ENCODE results near the gene LAG3. TPM values are rescaled to one million over a fixed set of nuclear protein-coding genes. Genes with fewer than 3 reads are reported as not detected.

The LAG3 gene
- total RNA-seq, 1 experiment from 2014 or later: 2.6 TPM

- DNase-seq (ENCODE audit: low spot score) (no peak), ATAC-seq (no peak)
- no peak for TF ChIP-seq SMAD4 (CRISPR knock-in tag; IDR thresholded peaks at IDR 0.05)
- TF ChIP-seq NR2C2 (CRISPR knock-in tag; IDR thresholded peaks at IDR 0.05): no peak
- no peak for TF ChIP-seq KAT7 (CRISPR knock-in tag; IDR thresholded peaks at IDR 0.05; ENCODE audit: borderline replicate concordance)
- no peak for TF ChIP-seq FOXP1 (CRISPR knock-in tag; IDR thresholded peaks at IDR 0.05; ENCODE audit: borderline replicate concordance)
- TF ChIP-seq USF2 (CRISPR knock-in tag; IDR thresholded peaks at IDR 0.05): no peak
- TF ChIP-seq, protein P1, sequence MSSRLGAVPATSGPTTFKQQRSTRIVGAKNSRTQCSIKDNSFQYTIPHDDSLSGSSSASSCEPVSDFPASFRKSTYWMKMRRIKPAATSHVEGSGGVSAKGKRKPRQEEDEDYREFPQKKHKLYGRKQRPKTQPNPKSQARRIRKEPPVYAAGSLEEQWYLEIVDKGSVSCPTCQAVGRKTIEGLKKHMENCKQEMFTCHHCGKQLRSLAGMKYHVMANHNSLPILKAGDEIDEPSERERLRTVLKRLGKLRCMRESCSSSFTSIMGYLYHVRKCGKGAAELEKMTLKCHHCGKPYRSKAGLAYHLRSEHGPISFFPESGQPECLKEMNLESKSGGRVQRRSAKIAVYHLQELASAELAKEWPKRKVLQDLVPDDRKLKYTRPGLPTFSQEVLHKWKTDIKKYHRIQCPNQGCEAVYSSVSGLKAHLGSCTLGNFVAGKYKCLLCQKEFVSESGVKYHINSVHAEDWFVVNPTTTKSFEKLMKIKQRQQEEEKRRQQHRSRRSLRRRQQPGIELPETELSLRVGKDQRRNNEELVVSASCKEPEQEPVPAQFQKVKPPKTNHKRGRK (CRISPR knock-in tag; IDR thresholded peaks at IDR 0.05; ENCODE audit: borderline replicate concordance): no peak
- TF ChIP-seq RORB (CRISPR knock-in tag; IDR thresholded peaks at IDR 0.05): no peak
- no peak for TF ChIP-seq CREM (CRISPR knock-in tag; IDR thresholded peaks at IDR 0.05)
- TF ChIP-seq GRHL2 (CRISPR knock-in tag; IDR thresholded peaks at IDR 0.05; ENCODE audit: insufficient replicate concordance, severe bottlenecking): no peak
- TF ChIP-seq, protein P2, sequence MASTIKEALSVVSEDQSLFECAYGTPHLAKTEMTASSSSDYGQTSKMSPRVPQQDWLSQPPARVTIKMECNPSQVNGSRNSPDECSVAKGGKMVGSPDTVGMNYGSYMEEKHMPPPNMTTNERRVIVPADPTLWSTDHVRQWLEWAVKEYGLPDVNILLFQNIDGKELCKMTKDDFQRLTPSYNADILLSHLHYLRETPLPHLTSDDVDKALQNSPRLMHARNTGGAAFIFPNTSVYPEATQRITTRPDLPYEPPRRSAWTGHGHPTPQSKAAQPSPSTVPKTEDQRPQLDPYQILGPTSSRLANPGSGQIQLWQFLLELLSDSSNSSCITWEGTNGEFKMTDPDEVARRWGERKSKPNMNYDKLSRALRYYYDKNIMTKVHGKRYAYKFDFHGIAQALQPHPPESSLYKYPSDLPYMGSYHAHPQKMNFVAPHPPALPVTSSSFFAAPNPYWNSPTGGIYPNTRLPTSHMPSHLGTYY (CRISPR knock-in tag; IDR thresholded peaks at IDR 0.05): no peak
- TF ChIP-seq, protein P3, sequence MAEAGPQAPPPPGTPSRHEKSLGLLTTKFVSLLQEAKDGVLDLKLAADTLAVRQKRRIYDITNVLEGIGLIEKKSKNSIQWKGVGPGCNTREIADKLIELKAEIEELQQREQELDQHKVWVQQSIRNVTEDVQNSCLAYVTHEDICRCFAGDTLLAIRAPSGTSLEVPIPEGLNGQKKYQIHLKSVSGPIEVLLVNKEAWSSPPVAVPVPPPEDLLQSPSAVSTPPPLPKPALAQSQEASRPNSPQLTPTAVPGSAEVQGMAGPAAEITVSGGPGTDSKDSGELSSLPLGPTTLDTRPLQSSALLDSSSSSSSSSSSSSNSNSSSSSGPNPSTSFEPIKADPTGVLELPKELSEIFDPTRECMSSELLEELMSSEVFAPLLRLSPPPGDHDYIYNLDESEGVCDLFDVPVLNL (CRISPR knock-in tag; IDR thresholded peaks at IDR 0.05; ENCODE audit: borderline replicate concordance, low read depth): no peak
- TF ChIP-seq ZNF232 (CRISPR knock-in tag; IDR thresholded peaks at IDR 0.05): no peak
- no peak for TF ChIP-seq GABPB1 (CRISPR knock-in tag; IDR thresholded peaks at IDR 0.05)
- TF ChIP-seq ELF4 (CRISPR knock-in tag; IDR thresholded peaks at IDR 0.05; ENCODE audit: low read depth): no peak
- TF ChIP-seq ZNF425 (CRISPR knock-in tag; conservative IDR thresholded peaks at IDR 0.05): no peak
- TF ChIP-seq, protein P4, sequence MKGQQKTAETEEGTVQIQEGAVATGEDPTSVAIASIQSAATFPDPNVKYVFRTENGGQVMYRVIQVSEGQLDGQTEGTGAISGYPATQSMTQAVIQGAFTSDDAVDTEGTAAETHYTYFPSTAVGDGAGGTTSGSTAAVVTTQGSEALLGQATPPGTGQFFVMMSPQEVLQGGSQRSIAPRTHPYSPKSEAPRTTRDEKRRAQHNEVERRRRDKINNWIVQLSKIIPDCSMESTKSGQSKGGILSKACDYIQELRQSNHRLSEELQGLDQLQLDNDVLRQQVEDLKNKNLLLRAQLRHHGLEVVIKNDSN (CRISPR knock-in tag; IDR thresholded peaks at IDR 0.05): no peak
- TF ChIP-seq ZNF138 (CRISPR knock-in tag; conservative IDR thresholded peaks at IDR 0.05): no peak
- TF ChIP-seq ZNF396 (CRISPR knock-in tag; IDR thresholded peaks at IDR 0.05; ENCODE audit: borderline replicate concordance): no peak
- TF ChIP-seq ESRRA (CRISPR knock-in tag; IDR thresholded peaks at IDR 0.05; ENCODE audit: borderline replicate concordance): no peak
- no peak for TF ChIP-seq ETV6 (CRISPR knock-in tag; IDR thresholded peaks at IDR 0.05)
- H3K27me3 Mint-ChIP-seq (ENCODE audit: low read depth): peaks cover 58% of the 10 kb centered on the region
- peak overlapping the region; percentile 78 for H3K4me3 Mint-ChIP-seq
- ChIA-PET POLR2A (interaction anchor here (0.6 to 1.6 kb wide), 6 partner anchors 35 to 71 kb away, joined by 3 to 9 read pairs (median 4); partner anchors contain the start of genes CD4, MLF2 and PTMS), CTCF (interaction anchor here (0.8 to 8.9 kb wide), 19 partner anchors 8 to 204 kb away, joined by 3 to 112 read pairs (median 6); partner anchors contain the start of genes CDCA3, GNB3, LAG3 and MLF2)
- peaks cover 67% of the 10 kb centered on the region for H3K4me1 Mint-ChIP-seq
- peaks cover 5% of the 10 kb centered on the region; the same call in 1 of the 2 replicates for H3K36me3 Mint-ChIP-seq
- no peaks in the 10 kb centered on the region for H3K9me3 Mint-ChIP-seq
- no peak overlapping the region for H3K27ac Mint-ChIP-seq
Observed at GRCh38 chr12:6824085-6824775, 51.9 kb downstream of the LAG3 start.
